HepG2 (cell line): ENCODE measurements around the gene UCMA. TPM values are rescaled to one million over a fixed set of nuclear protein-coding genes. Genes with fewer than 3 reads are reported as not detected.

Source experiments
- ATRX ChIP-seq: sonication (generic); formaldehyde crosslinking; IDR thresholded peaks from 2 replicates; pipeline ENCODE4 v1.4.0; 2020; ENCODE audit warnings: missing genetic modification reagents, borderline replicate concordance
- HMG20A ChIP-seq: IDR thresholded peaks from 2 replicates; pipeline ENCODE4 v1.6.1; 2016; ENCODE audit warnings: borderline replicate concordance
- MXI1 ChIP-seq: IDR thresholded peaks from 3 replicates; pipeline ENCODE4 v1.6.1; 2012; ENCODE audit warnings: low read depth, low read length, inconsistent platforms, borderline replicate concordance
- NR2C2 ChIP-seq: sonication (generic); formaldehyde crosslinking; IDR thresholded peaks from 2 replicates; pipeline ENCODE4 v1.4.0; 2020; ENCODE audit warnings: missing genetic modification reagents, mild to moderate bottlenecking, moderate library complexity, borderline replicate concordance
- NR2F6 ChIP-seq, 2 experiments: IDR thresholded peaks; 2 replicates each; pipeline ENCODE4 v1.6.1; 2016; ENCODE audit warnings: antibody characterized with exemption in 1 of 2, mild to moderate bottlenecking in 1 of 2
- RAD51 ChIP-seq: fragments of 450-650 bp; IDR thresholded peaks from 2 replicates; pipeline ENCODE4 v1.6.1; 2016; ENCODE audit warnings: borderline replicate concordance
- SMARCE1 ChIP-seq: fragments of 450-650 bp; IDR thresholded peaks from 2 replicates; pipeline ENCODE4 v1.6.1; 2017; ENCODE audit warnings: borderline replicate concordance
- TSC22D2 ChIP-seq: sonication (generic); formaldehyde crosslinking; IDR thresholded peaks from 2 replicates; pipeline ENCODE4 v1.5.1; 2020; ENCODE audit warnings: missing genetic modification reagents, mild to moderate bottlenecking, borderline replicate concordance
- ZC3H4 ChIP-seq: sonication (generic); formaldehyde crosslinking; IDR thresholded peaks from 2 replicates; pipeline ENCODE4 v1.4.0; 2020; ENCODE audit warnings: missing genetic modification reagents, borderline replicate concordance
- ZFAT ChIP-seq: sonication (generic); formaldehyde crosslinking; conservative IDR thresholded peaks from 2 replicates; pipeline ENCODE4 v1.8.1; 2023; ENCODE audit warnings: missing genetic modification reagents, inconsistent platforms
- ZMAT3 ChIP-seq: sonication (generic); formaldehyde crosslinking; conservative IDR thresholded peaks from 2 replicates; pipeline ENCODE4 v1.7.0; 2021; ENCODE audit warnings: missing genetic modification reagents
- ZNF205 ChIP-seq: IDR thresholded peaks from 2 replicates; pipeline ENCODE4 v1.6.1; 2018; ENCODE audit warnings: missing biosample characterization, missing genetic modification reagents
- ZNF263 ChIP-seq: sonication (generic); formaldehyde crosslinking; IDR thresholded peaks from 2 replicates; pipeline ENCODE4 v1.4.0; 2020; ENCODE audit warnings: missing genetic modification reagents
- ZNF564 ChIP-seq: sonication (generic); formaldehyde crosslinking; IDR thresholded peaks from 2 replicates; pipeline ENCODE4 v1.8.1; 2023; ENCODE audit warnings: mild to moderate bottlenecking, missing genetic modification reagents
- ZNF747 ChIP-seq: sonication (generic); formaldehyde crosslinking; IDR thresholded peaks from 2 replicates; pipeline ENCODE4 v1.8.1; 2023; ENCODE audit warnings: missing genetic modification reagents, mild to moderate bottlenecking, borderline replicate concordance
- ZSCAN21 ChIP-seq: sonication (generic); formaldehyde crosslinking; IDR thresholded peaks from 2 replicates; pipeline ENCODE4 v1.8.0; 2022; ENCODE audit warnings: mild to moderate bottlenecking, missing genetic modification reagents, moderate library complexity, borderline replicate concordance
- polyA plus RNA-seq, 8 experiments: library from polyadenylated mRNA; depleted of rRNA in 3 of 8; stranded (reverse) in 7 of 8; unstranded in 1 of 8; fragments of >200 nt; fragmentation: Illumina TruSeq in 4 of 8; extraction: Trizol in 4 of 8; gene quantifications; 2 replicates each; pipeline versions ENCODE4 v1.2.1 to v1.2.3, GENCODE V29; 2011 to 2016; ENCODE audit warnings: low read depth in 4 of 8, missing spikeins in 1 of 8, mixed read lengths in 1 of 8; ENCODE audit not compliant: insufficient read depth in 1 of 8
- total RNA-seq, 5 experiments: library from RNA; depleted of rRNA; stranded (reverse); fragments of >200 nt; fragmentation: Illumina TruSeq; extraction: Trizol; gene quantifications; 2 replicates each; pipeline ENCODE4 v1.2.3, GENCODE V29; 2016; ENCODE audit warnings: low read depth in 1 of 5
- TF ChIP-seq, protein P1 (sequence below): IDR thresholded peaks from 2 replicates; pipeline ENCODE4 v1.6.1; 2016
- TF ChIP-seq, protein P2 (sequence below): sonication (generic); formaldehyde crosslinking; IDR thresholded peaks from 2 replicates; pipeline ENCODE4 v1.5.0; 2020; ENCODE audit warnings: mild to moderate bottlenecking, missing genetic modification reagents, moderate library complexity
- TF ChIP-seq, protein P3 (sequence below): sonication (generic); formaldehyde crosslinking; IDR thresholded peaks from 2 replicates; pipeline ENCODE4 v1.5.0; 2020; ENCODE audit warnings: mild to moderate bottlenecking, missing genetic modification reagents
- TF ChIP-seq, protein P4 (sequence below): sonication (generic); formaldehyde crosslinking; IDR thresholded peaks from 2 replicates; pipeline ENCODE4 v1.5.1; 2020; ENCODE audit warnings: missing genetic modification reagents, mild to moderate bottlenecking, borderline replicate concordance

UCMA gene
- total and polyA plus RNA-seq, 2 of the 13 experiments (the other 11 are each of a cell fraction or from before 2014, with no cell fraction given): not detected

DNA sequence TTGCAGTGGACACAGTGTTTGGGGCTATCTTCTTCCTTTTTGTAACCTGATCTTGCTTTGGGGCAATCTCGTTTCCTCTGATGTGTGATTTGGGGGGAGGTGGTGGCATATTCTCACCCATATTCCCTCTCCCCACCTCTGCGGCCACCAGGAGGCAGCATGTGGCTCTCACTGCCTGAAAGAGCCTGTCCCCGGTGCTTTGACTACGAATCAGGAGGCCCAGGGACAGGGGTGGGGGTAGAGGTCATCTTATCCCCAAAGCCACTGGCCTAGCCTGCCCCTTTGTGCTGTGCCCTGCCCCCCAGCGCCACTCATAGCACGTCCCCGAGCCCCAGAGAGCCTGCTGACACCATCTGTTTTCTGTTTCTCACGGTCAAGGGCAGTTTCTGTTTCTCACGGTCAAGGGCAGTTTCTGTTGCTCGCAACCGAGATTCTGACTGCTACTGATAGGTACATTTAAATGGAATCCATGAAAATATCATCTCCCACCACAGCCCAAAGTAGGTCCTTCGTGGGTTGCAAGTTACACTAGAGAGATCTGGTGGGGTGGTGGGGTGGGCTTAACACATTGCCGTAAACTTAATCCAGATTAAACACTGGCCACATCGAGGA, 37.5 kb upstream of the UCMA start (continued):
- TF ChIP-seq, protein P1, sequence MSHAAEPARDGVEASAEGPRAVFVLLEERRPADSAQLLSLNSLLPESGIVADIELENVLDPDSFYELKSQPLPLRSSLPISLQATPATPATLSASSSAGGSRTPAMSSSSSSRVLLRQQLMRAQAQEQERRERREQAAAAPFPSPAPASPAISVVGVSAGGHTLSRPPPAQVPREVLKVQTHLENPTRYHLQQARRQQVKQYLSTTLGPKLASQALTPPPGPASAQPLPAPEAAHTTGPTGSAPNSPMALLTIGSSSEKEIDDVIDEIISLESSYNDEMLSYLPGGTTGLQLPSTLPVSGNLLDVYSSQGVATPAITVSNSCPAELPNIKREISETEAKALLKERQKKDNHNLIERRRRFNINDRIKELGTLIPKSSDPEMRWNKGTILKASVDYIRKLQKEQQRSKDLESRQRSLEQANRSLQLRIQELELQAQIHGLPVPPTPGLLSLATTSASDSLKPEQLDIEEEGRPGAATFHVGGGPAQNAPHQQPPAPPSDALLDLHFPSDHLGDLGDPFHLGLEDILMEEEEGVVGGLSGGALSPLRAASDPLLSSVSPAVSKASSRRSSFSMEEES: 0 out of 2 replicates have a peak, but pooled peaks have one; percentile 18
- TF ChIP-seq ZFAT (no peak), RAD51 (no peak), ZNF564 (CRISPR knock-in tag) (0 out of 2 replicates have a peak, but pooled peaks have one; percentile 36), ZNF747 (CRISPR knock-in tag) (peak; percentile 82), SMARCE1 (no peak), NR2C2 (CRISPR knock-in tag) (peak; percentile 85), HMG20A (CRISPR knock-in tag) (no peak), MXI1 (no peak), ATRX (no peak), ZMAT3 (CRISPR knock-in tag) (0 out of 2 replicates have a peak, but pooled peaks have one; percentile 50), ZNF263 (CRISPR knock-in tag) (no peak), ZSCAN21 (CRISPR knock-in tag) (peak; percentile 61; the same call in 1 of the 2 replicates), ZNF205 (CRISPR knock-in tag) (peak; percentile 44; the same call in 1 of the 2 replicates), ZC3H4 (CRISPR knock-in tag) (0 out of 2 replicates have a peak, but pooled peaks have one; percentile 39), NR2F6 (IDR thresholded peaks at IDR 0.05) (peak; percentile 90), NR2F6 (CRISPR knock-in tag; IDR thresholded peaks at IDR 0.05) (peak; percentile 91), TSC22D2 (0 out of 2 replicates have a peak, but pooled peaks have one; percentile 36)
- TF ChIP-seq, protein P2, sequence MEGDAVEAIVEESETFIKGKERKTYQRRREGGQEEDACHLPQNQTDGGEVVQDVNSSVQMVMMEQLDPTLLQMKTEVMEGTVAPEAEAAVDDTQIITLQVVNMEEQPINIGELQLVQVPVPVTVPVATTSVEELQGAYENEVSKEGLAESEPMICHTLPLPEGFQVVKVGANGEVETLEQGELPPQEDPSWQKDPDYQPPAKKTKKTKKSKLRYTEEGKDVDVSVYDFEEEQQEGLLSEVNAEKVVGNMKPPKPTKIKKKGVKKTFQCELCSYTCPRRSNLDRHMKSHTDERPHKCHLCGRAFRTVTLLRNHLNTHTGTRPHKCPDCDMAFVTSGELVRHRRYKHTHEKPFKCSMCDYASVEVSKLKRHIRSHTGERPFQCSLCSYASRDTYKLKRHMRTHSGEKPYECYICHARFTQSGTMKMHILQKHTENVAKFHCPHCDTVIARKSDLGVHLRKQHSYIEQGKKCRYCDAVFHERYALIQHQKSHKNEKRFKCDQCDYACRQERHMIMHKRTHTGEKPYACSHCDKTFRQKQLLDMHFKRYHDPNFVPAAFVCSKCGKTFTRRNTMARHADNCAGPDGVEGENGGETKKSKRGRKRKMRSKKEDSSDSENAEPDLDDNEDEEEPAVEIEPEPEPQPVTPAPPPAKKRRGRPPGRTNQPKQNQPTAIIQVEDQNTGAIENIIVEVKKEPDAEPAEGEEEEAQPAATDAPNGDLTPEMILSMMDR (CRISPR knock-in tag): peak; percentile 95
- TF ChIP-seq, protein P3, sequence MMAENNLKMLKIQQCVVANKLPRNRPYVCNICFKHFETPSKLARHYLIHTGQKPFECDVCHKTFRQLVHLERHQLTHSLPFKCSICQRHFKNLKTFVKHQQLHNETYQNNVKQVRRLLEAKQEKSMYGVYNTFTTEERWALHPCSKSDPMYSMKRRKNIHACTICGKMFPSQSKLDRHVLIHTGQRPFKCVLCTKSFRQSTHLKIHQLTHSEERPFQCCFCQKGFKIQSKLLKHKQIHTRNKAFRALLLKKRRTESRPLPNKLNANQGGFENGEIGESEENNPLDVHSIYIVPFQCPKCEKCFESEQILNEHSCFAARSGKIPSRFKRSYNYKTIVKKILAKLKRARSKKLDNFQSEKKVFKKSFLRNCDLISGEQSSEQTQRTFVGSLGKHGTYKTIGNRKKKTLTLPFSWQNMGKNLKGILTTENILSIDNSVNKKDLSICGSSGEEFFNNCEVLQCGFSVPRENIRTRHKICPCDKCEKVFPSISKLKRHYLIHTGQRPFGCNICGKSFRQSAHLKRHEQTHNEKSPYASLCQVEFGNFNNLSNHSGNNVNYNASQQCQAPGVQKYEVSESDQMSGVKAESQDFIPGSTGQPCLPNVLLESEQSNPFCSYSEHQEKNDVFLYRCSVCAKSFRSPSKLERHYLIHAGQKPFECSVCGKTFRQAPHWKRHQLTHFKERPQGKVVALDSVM (CRISPR knock-in tag): no peak; the same call in 1 of the 2 replicates
- TF ChIP-seq, protein P4, sequence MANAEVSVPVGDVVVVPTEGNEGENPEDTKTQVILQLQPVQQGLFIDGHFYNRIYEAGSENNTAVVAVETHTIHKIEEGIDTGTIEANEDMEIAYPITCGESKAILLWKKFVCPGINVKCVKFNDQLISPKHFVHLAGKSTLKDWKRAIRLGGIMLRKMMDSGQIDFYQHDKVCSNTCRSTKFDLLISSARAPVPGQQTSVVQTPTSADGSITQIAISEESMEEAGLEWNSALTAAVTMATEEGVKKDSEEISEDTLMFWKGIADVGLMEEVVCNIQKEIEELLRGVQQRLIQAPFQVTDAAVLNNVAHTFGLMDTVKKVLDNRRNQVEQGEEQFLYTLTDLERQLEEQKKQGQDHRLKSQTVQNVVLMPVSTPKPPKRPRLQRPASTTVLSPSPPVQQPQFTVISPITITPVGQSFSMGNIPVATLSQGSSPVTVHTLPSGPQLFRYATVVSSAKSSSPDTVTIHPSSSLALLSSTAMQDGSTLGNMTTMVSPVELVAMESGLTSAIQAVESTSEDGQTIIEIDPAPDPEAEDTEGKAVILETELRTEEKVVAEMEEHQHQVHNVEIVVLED (CRISPR knock-in tag): peak; percentile 63; the same call in 1 of the 2 replicates
